SK-N-SH treated with all-trans-retinoic acid at 6 μM for 48 hours (cell line): Measurements from ENCODE around the gene FAR2.

Experiments used
- ARNTL ChIP-seq: fragments of 450-650 bp; formaldehyde crosslinking; IDR thresholded peaks from 2 replicates; pipeline ENCODE4 v1.5.0; 2020; ENCODE audit warnings: low read depth, mild to moderate bottlenecking, moderate library complexity, borderline replicate concordance
- RARB ChIP-seq: fragments of 250-450 bp; sonication (Bioruptor Pico); IDR thresholded peaks from 2 replicates; pipeline ENCODE4 v1.8.0; 2021; ENCODE audit warnings: mild to moderate bottlenecking, moderate library complexity
- ZFP3 ChIP-seq: fragments of 250-450 bp; sonication (Bioruptor Pico); IDR thresholded peaks from 2 replicates; pipeline ENCODE4 v1.5.0; 2020; ENCODE audit warnings: mild to moderate bottlenecking, moderate library complexity
- ZFP30 ChIP-seq: fragments of 450-650 bp; formaldehyde crosslinking; IDR thresholded peaks from 2 replicates; pipeline ENCODE4 v1.5.0; 2022; ENCODE audit warnings: mild to moderate bottlenecking, moderate library complexity
- ZNF70 ChIP-seq: fragments of 450-650 bp; formaldehyde crosslinking; IDR thresholded peaks from 2 replicates; pipeline ENCODE4 v1.5.0; 2020; ENCODE audit warnings: mild to moderate bottlenecking, moderate library complexity
- TF ChIP-seq, protein P1 (sequence below): fragments of 250-450 bp; sonication (Bioruptor Pico); IDR thresholded peaks from 2 replicates; pipeline ENCODE4 v1.8.0; 2020; ENCODE audit warnings: mild to moderate bottlenecking, moderate library complexity, borderline replicate concordance

- TF ChIP-seq ARNTL (CRISPR knock-in tag), result no peak
- no peak for TF ChIP-seq ZFP30
- TF ChIP-seq, protein P1, sequence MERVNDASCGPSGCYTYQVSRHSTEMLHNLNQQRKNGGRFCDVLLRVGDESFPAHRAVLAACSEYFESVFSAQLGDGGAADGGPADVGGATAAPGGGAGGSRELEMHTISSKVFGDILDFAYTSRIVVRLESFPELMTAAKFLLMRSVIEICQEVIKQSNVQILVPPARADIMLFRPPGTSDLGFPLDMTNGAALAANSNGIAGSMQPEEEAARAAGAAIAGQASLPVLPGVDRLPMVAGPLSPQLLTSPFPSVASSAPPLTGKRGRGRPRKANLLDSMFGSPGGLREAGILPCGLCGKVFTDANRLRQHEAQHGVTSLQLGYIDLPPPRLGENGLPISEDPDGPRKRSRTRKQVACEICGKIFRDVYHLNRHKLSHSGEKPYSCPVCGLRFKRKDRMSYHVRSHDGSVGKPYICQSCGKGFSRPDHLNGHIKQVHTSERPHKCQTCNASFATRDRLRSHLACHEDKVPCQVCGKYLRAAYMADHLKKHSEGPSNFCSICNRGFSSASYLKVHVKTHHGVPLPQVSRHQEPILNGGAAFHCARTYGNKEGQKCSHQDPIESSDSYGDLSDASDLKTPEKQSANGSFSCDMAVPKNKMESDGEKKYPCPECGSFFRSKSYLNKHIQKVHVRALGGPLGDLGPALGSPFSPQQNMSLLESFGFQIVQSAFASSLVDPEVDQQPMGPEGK, result no peak
- TF ChIP-seq RARB, result no peak
- no peak for TF ChIP-seq ZFP3 (CRISPR knock-in tag)
- TF ChIP-seq ZNF70 (CRISPR knock-in tag), result no peak
These were observed 128.2 kb downstream of the FAR2 start for GRCh38 chr12:29277231-29277630.
